HG02763 (cell line): ENCODE data around the gene C1orf159.

Source experiments
- ATAC-seq: cut with Tn5 transposase; IDR thresholded peaks from one replicate; pipeline ENCODE4 v1.9.1; 2021; ENCODE audit warnings: mild to moderate bottlenecking, moderate library complexity; ENCODE audit not compliant: unreplicated experiment

C1orf159 gene

GRCh38 chr1:1092894-1093609 is 22.8 kb downstream of the C1orf159 start:
- no peak for ATAC-seq

- no peak for ATAC-seq
Observed at GRCh38 chr1:1092149-1092855, 23.6 kb downstream of the C1orf159 start.

- no peak for ATAC-seq
Observed at GRCh38 chr1:1091344-1092148, 24.3 kb downstream of the C1orf159 start.

- ATAC-seq: no peak
Observed at GRCh38 chr1:1090424-1091343, 25.2 kb downstream of the C1orf159 start.

GRCh38 chr1:1089731-1090423 is 26.0 kb downstream of the C1orf159 start:
- ATAC-seq: no peak

GRCh38 chr1:1088801-1089680 is 26.8 kb downstream of the C1orf159 start:
- ATAC-seq: no peak

- ATAC-seq: no peak
Observed at GRCh38 chr1:1088029-1088800, 27.7 kb downstream of the C1orf159 start.

- ATAC-seq: no peak
Observed at GRCh38 chr1:1087351-1088028, 28.4 kb downstream of the C1orf159 start.

GRCh38 chr1:1086911-1087341 is 29.0 kb downstream of the C1orf159 start:
- no peak for ATAC-seq

GRCh38 chr1:1085911-1086841 is 29.7 kb downstream of the C1orf159 start:
- no peak for ATAC-seq

- no peak for ATAC-seq
Observed at GRCh38 chr1:1085171-1085841, 30.6 kb downstream of the C1orf159 start.

- no peak for ATAC-seq
Observed at GRCh38 chr1:1084372-1085170, 31.3 kb downstream of the C1orf159 start.

GRCh38 chr1:1083416-1084371 is 32.2 kb downstream of the C1orf159 start:
- ATAC-seq: no peak

- no peak for ATAC-seq
Observed at GRCh38 chr1:1082776-1083415, 33.0 kb downstream of the C1orf159 start.
